BJ (cell line): ENCODE measurements around the gene APLP2. TPM values are rescaled to one million over a fixed set of nuclear protein-coding genes. Genes with fewer than 3 reads are reported as not detected.

ENCODE experiments used
- CTCF ChIA-PET: fragments of 350-600 bp; formaldehyde crosslinking; extraction: SDS; loops from one replicate; lab custom pipeline; 2021; ENCODE audit warnings: antibody characterized with exemption, inconsistent platforms; lab: Yijun Ruan, JAX
- POLR2A ChIA-PET: fragments of 300-600 bp; sonication (Branson Sonifier 250); formaldehyde crosslinking; extraction: SDS; loops from one replicate; lab custom pipeline; 2021; ENCODE audit warnings: antibody characterized with exemption; lab: Charles Lee
- DNase-seq: peaks from one replicate; pipeline ENCODE4 v3.0.0-alpha.2; 2011; ENCODE audit warnings: low read depth
- H3K27me3 ChIP-seq: 2 replicates; pipeline ENCODE4 v1.6.0; 2011; ENCODE audit warnings: low read length; ENCODE audit not compliant: control insufficient read depth, insufficient read depth
- H3K36me3 ChIP-seq: 2 replicates; pipeline ENCODE4 v1.5.1; 2011; ENCODE audit warnings: low read length; ENCODE audit not compliant: control insufficient read depth, insufficient read depth
- H3K4me3 ChIP-seq: 2 replicates; pipeline ENCODE4 v1.5.1; 2011; ENCODE audit warnings: low read depth, mild to moderate bottlenecking, control low read depth, low read length
- polyA plus RNA-seq: library from polyadenylated mRNA; depleted of rRNA; stranded (reverse); fragments of >200 nt; gene quantifications from 2 replicates; pipeline ENCODE4 v1.2.3, GENCODE V29; 2011
- TF ChIP-seq, protein P1 (sequence below): IDR thresholded peaks from 2 replicates; pipeline ENCODE4 v1.5.1; 2011; ENCODE audit warnings: low read depth, mild to moderate bottlenecking, control low read depth, inconsistent platforms, low read length, moderate library complexity; ENCODE audit not compliant: insufficient read depth

Gene APLP2
- polyA plus RNA-seq, 1 experiment = 465 TPM

DNA sequence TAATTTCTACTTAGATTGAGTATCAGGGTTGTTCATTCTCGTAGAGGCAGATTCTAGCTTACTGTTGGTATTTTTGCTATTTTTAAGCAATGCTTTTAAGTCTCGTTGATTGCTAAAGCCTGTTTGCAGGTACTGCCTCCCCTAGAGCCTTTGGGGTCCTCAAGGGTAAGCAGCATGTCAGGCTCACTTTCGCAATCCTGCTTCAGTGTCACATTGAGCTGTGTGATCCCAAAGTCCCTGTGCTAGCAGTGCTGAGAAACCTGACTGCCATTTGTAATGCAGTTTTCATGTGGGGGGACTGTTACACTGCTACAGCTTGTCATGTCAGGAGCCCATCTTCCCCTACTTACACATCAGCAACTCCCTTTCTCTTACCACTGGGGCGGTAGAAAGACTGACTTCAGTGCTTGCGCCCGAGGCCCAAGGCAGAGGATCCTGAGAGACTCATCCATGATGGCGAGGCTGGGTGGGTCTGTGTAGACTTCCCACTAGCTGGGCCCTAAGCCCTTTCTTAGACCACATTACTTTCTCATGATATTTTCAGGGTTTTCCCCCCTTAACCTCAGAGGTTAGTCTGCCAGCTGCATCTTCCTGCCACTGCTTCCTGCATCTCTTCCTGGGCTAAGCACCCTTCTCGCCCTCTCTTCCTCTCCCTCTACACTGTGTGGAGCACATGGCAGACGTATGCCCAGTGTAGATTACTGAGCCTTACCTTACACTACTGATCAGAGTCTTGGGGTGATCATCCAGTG lies 49.1 kb downstream of the APLP2 start:
- no peaks in the 10 kb centered on the region for H3K27me3 ChIP-seq
- no peak overlapping the region for H3K4me3 ChIP-seq
- H3K36me3 ChIP-seq = peaks cover 12% of the 10 kb centered on the region
- POLR2A ChIA-PET = no interaction called here
- no peak for DNase-seq
- CTCF ChIA-PET = interaction anchor here (0.9 to 1.1 kb wide), 3 partner anchors 8 to 196 kb away, joined by 3 read pairs; no protein-coding TSS in a partner anchor
- TF ChIP-seq, protein P1, sequence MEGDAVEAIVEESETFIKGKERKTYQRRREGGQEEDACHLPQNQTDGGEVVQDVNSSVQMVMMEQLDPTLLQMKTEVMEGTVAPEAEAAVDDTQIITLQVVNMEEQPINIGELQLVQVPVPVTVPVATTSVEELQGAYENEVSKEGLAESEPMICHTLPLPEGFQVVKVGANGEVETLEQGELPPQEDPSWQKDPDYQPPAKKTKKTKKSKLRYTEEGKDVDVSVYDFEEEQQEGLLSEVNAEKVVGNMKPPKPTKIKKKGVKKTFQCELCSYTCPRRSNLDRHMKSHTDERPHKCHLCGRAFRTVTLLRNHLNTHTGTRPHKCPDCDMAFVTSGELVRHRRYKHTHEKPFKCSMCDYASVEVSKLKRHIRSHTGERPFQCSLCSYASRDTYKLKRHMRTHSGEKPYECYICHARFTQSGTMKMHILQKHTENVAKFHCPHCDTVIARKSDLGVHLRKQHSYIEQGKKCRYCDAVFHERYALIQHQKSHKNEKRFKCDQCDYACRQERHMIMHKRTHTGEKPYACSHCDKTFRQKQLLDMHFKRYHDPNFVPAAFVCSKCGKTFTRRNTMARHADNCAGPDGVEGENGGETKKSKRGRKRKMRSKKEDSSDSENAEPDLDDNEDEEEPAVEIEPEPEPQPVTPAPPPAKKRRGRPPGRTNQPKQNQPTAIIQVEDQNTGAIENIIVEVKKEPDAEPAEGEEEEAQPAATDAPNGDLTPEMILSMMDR = no peak

DNA sequence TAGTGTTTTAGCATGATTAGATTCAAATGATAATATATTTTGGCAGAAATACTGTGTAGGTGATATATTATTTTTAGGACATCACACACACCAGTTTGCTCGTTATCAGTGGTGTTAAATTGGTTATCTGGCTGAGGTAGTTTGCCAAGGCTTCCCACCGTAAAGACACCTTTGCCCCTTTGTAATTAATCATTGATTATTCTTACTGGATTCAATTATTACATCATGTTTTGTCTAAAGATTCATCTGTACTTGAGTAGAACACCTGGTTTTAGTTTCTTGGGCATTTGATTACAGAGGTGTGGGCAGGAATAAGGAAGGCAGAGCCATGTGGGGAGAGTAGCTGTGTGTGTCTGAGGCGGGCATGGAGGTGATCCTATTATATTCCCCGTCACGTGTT lies 50.4 kb downstream of the APLP2 start:
- CTCF ChIA-PET = interaction anchor here (2.7 kb wide), 1 partner anchor 12 kb away, joined by 10 read pairs; no protein-coding TSS in a partner anchor
- Histone ChIP-seq H3K4me3 (no peak overlapping the region), H3K36me3 (peaks cover 14% of the 10 kb centered on the region), H3K27me3 (no peaks in the 10 kb centered on the region)
- TF ChIP-seq, protein P1 = no peak
- POLR2A ChIA-PET = no interaction called here
- no peak for DNase-seq

DNA sequence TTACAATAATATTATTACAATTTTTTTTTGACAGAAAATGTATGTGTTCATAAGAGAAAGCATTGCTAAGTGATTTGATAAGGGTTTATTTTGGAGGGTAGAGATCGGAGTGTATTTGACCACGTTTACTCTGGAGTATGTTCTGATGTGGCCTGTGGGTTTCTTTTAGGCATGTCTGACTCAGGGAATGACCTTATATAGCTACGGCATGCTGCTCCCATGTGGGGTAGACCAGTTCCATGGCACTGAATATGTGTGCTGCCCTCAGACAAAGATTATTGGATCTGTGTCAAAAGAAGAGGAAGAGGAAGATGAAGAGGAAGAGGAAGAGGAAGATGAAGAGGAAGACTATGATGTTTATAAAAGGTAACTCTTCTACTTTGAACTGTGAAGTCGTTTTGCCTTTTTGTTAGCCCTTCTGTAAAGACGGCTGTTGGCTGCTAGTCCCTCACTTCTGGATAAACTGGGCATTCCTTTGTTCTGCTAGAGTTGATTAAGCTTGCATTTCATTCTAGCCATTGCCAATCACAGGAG lies 51.8 kb downstream of the APLP2 start:
- Histone ChIP-seq H3K36me3 (peaks cover 14% of the 10 kb centered on the region), H3K4me3 (no peak overlapping the region), H3K27me3 (no peaks in the 10 kb centered on the region)
- DNase-seq = no peak
- ChIA-PET POLR2A (no interaction called here), CTCF (interaction anchor here (0.7 to 2.7 kb wide), 2 partner anchors 9 to 10 kb away, joined by 4 to 10 read pairs; no protein-coding TSS in a partner anchor)
- TF ChIP-seq, protein P1 = no peak

DNA sequence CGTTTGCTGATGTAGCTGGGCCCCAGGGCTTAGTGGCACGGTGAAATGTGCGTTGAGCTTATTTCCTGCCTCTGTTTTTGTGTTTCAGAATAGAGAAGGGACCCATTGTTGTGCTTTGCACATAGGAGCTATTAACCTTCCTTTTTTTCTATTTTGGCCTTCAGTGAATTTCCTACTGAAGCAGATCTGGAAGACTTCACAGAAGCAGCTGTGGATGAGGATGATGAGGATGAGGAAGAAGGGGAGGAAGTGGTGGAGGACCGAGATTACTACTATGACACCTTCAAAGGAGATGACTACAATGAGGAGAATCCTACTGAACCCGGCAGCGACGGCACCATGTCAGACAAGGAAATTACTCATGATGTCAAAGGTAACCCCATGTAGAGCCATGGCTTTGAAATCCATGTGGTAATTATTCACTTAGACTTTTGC lies 52.5 kb downstream of the APLP2 start:
- H3K4me3 ChIP-seq = no peak overlapping the region
- POLR2A ChIA-PET = no interaction called here
- no peak for DNase-seq
- CTCF ChIA-PET = interaction anchor here (0.7 to 2.7 kb wide), 3 partner anchors 8 to 198 kb away, joined by 3 to 10 read pairs (median 4); no protein-coding TSS in a partner anchor
- peaks cover 14% of the 10 kb centered on the region for H3K36me3 ChIP-seq
- TF ChIP-seq, protein P1 = no peak
- H3K27me3 ChIP-seq = no peaks in the 10 kb centered on the region

DNA sequence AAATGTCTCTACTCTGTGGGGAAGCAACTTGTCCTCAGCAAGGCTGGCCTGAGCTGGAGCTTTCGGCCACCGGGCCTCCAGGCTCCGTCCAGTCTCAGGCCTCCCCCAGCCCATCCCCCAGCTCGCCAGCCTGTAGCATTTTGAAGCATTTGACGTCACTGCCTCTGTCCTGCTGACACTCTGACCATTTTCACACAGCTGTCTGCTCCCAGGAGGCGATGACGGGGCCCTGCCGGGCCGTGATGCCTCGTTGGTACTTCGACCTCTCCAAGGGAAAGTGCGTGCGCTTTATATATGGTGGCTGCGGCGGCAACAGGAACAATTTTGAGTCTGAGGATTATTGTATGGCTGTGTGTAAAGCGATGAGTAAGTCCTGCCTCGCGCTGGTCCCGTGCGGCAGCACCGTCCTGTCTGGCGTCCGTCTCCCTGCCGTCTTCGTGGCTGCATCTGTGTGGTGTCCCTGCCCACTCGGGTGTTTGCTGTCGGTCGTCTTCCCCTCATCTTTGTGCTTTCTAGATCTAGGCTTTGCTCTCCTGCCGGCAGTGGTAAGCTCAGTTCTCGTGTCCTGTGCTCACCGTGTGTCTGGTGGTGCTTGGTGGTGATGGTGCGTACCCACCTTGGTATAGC lies 53.8 kb downstream of the APLP2 start:
- no peaks in the 10 kb centered on the region for H3K27me3 ChIP-seq
- ChIA-PET CTCF (interaction anchor here (0.7 to 2.3 kb wide), 6 partner anchors 8 to 201 kb away, joined by 3 to 7 read pairs (median 4); no protein-coding TSS in a partner anchor), POLR2A (interaction anchor here (0.9 kb wide), 1 partner anchor 20 kb away, joined by 3 read pairs; no protein-coding TSS in a partner anchor)
- peaks cover 16% of the 10 kb centered on the region for H3K36me3 ChIP-seq
- no peak overlapping the region for H3K4me3 ChIP-seq
- TF ChIP-seq, protein P1 = no peak
- DNase-seq = no peak
